ENCODE data around the gene ANKRD13B.

DNA sequence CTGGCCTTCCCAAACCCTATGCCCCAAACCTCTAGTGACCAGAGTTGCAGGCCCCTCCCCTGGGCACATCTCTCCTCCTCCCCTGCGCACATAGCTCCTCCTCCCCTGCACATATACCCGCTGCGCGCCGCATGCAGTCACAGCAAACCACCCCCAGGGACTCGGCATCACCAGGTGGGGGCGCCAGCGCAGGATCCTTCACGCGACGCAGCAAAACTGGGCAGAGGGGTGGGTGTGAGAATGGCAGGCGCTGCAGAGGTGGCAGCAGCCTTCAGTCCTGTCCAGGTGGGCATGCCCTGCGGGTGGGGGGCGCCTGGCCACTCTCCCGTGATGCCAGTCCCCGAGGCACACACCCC lies 24.2 kb downstream of the ANKRD13B start:
- TF ChIP-seq, protein P1, sequence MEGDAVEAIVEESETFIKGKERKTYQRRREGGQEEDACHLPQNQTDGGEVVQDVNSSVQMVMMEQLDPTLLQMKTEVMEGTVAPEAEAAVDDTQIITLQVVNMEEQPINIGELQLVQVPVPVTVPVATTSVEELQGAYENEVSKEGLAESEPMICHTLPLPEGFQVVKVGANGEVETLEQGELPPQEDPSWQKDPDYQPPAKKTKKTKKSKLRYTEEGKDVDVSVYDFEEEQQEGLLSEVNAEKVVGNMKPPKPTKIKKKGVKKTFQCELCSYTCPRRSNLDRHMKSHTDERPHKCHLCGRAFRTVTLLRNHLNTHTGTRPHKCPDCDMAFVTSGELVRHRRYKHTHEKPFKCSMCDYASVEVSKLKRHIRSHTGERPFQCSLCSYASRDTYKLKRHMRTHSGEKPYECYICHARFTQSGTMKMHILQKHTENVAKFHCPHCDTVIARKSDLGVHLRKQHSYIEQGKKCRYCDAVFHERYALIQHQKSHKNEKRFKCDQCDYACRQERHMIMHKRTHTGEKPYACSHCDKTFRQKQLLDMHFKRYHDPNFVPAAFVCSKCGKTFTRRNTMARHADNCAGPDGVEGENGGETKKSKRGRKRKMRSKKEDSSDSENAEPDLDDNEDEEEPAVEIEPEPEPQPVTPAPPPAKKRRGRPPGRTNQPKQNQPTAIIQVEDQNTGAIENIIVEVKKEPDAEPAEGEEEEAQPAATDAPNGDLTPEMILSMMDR (tag by site-specific recombination; IDR thresholded peaks at IDR 0.05), result peak; percentile 33; the same call in 1 of the 2 replicates
- TF ChIP-seq ZNF24 (tag by site-specific recombination; IDR thresholded peaks at IDR 0.05) (no peak), KLF16 (tag by site-specific recombination; IDR thresholded peaks at IDR 0.05) (no peak), ZNF391 (tag by site-specific recombination; IDR thresholded peaks at IDR 0.05; ENCODE audit: borderline replicate concordance, low read depth) (no peak), ZNF623 (tag by site-specific recombination; IDR thresholded peaks at IDR 0.05) (no peak)
- TF ChIP-seq, protein P2, sequence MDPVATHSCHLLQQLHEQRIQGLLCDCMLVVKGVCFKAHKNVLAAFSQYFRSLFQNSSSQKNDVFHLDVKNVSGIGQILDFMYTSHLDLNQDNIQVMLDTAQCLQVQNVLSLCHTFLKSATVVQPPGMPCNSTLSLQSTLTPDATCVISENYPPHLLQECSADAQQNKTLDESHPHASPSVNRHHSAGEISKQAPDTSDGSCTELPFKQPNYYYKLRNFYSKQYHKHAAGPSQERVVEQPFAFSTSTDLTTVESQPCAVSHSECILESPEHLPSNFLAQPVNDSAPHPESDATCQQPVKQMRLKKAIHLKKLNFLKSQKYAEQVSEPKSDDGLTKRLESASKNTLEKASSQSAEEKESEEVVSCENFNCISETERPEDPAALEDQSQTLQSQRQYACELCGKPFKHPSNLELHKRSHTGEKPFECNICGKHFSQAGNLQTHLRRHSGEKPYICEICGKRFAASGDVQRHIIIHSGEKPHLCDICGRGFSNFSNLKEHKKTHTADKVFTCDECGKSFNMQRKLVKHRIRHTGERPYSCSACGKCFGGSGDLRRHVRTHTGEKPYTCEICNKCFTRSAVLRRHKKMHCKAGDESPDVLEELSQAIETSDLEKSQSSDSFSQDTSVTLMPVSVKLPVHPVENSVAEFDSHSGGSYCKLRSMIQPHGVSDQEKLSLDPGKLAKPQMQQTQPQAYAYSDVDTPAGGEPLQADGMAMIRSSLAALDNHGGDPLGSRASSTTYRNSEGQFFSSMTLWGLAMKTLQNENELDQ (tag by site-specific recombination; IDR thresholded peaks at IDR 0.05; ENCODE audit: low read depth), result no peak
